Stomach (tissue), 9 donors: ENCODE measurements around the gene USP35. TPM values are rescaled to one million over a fixed set of nuclear protein-coding genes. Genes with fewer than 3 reads are reported as not detected.

Source experiments
- DNase-seq, 2 donors: peaks; one replicate each; pipeline versions ENCODE4 v3.0.0 to v3.0.0-alpha.2; 2013 to 2019
- H3K27ac ChIP-seq, 5 donors: fragments of 200-600 bp in 4 of 5; sonication (generic) in 4 of 5; one replicate each; pipeline ENCODE4 v1.5.1; 2013 to 2019; ENCODE audit warnings: mild to moderate bottlenecking in 1 of 5, moderate library complexity in 1 of 5
- H3K27me3 ChIP-seq, 3 donors: fragments of 200-600 bp; sonication (generic); one replicate each; pipeline ENCODE4 v1.5.1; 2017 to 2019; ENCODE audit warnings: mixed run types in 1 of 3
- H3K36me3 ChIP-seq, 4 donors: fragments of 200-600 bp; sonication (generic); 1 replicate in 3 of 4; 2 replicates in 1 of 4; pipeline ENCODE4 v1.5.1; 2016 to 2019
- H3K4me1 ChIP-seq, 4 donors: fragments of 200-600 bp; sonication (generic); one replicate each; pipeline ENCODE4 v1.5.1; 2016 to 2019
- H3K4me3 ChIP-seq, 4 donors: fragments of 200-600 bp; sonication (generic) in 3 of 4; one replicate each; pipeline ENCODE4 v1.5.1; 2016 to 2019; ENCODE audit warnings: mild to moderate bottlenecking in 1 of 4
- H3K9me3 ChIP-seq, 4 donors: fragments of 200-600 bp; sonication (generic); one replicate each; pipeline ENCODE4 v1.5.1; 2016 to 2019
- CTCF ChIP-seq, 7 experiments: fragments of 450-650 bp in 4 of 7; fragments of 200-600 bp in 3 of 7; sonication (generic) in 3 of 7; IDR thresholded peaks; one replicate each; pipeline ENCODE4 v1.5.1; 2016 to 2019; ENCODE audit warnings: antibody characterized with exemption in 7 of 7, control low read depth in 2 of 7, mild to moderate bottlenecking in 1 of 7
- EP300 ChIP-seq: sonication (generic); formaldehyde crosslinking; IDR thresholded peaks from one replicate; pipeline ENCODE4 v1.6.1; 2017; ENCODE audit warnings: antibody characterized with exemption
- POLR2A ChIP-seq, 4 donors: fragments of 450-650 bp; IDR thresholded peaks; one replicate each; pipeline ENCODE4 v1.6.1; 2016; ENCODE audit warnings: antibody characterized with exemption in 4 of 4, control low read depth in 2 of 4, mild to moderate bottlenecking in 1 of 4, moderate library complexity in 1 of 4
- POLR2AphosphoS5 ChIP-seq, 3 donors: sonication (generic); formaldehyde crosslinking; IDR thresholded peaks; one replicate each; pipeline ENCODE4 v1.6.1; 2016; ENCODE audit warnings: antibody characterized with exemption in 3 of 3
- WGBS, 5 donors: extraction: QIAGEN DNeasy Blood & Tissue Kit in 3 of 5; methylation state at CpG; one replicate each; pipeline versions ENCODE4 v1.1.5 to v1.1.7; 2013 to 2018; 5-methylcytosine and 5-hydroxymethylcytosine counted together
- intact Hi-C: fragments of 100-400 bp; cut with DNase I; formaldehyde crosslinking; loops from one replicate; pipeline ENCODE4 v1.15.1; 2023; ENCODE audit warnings: low total_unique reads
- polyA plus RNA-seq, 3 donors: library from polyadenylated mRNA; stranded (reverse); fragments of 200-250 nt; gene quantifications; one replicate each; pipeline ENCODE4 v1.2.3, GENCODE V29; 2013
- total RNA-seq, 5 donors: library from RNA; depleted of rRNA; stranded (reverse); fragments of >200 nt; gene quantifications; one replicate each; pipeline versions ENCODE4 v1.1.0 to v1.2.3, GENCODE V29; 2014 to 2016
- donor health status: healthy with polysubstance abuse.
- donor health status: Bipolar disorder and iron deficiency.
- donor health status: healthy.

The USP35 gene
- total and polyA plus RNA-seq, 8 donors = 0.61 to 68.4 (median 4.9) TPM

GRCh38 chr11:78244546-78245255 is 56.0 kb downstream of the USP35 start:
- H3K4me1 ChIP-seq = peaks cover 0 to 6% (median 0%) of the 10 kb centered on the region in 4 donors
- no peaks in the 10 kb centered on the region for H3K27me3 ChIP-seq
- TF ChIP-seq POLR2A (IDR thresholded peaks at IDR 0.05) (no peak), CTCF (IDR thresholded peaks at IDR 0.05) (no peak), POLR2AphosphoS5 (IDR thresholded peaks at IDR 0.05) (no peak), EP300 (no peak)
- H3K9me3 ChIP-seq = peaks cover 0 to 9% (median 2%) of the 10 kb centered on the region in 4 donors
- intact Hi-C loops = no loop called here
- DNase-seq = no peak
- H3K36me3 ChIP-seq = peaks cover 0 to 34% (median 32%) of the 10 kb centered on the region in 4 donors
- no peak overlapping the region for H3K4me3 ChIP-seq
- WGBS, 5 donors = 16 to 40% (median 29%) methylated on average over 4 of the region's 4 CpGs
- no peak overlapping the region for H3K27ac ChIP-seq

GRCh38 chr11:78248191-78248590 is 59.5 kb downstream of the USP35 start:
- peaks cover 0 to 40% (median 38%) of the 10 kb centered on the region in 4 donors for H3K36me3 ChIP-seq
- peaks cover 0 to 19% (median 9%) of the 10 kb centered on the region in 4 donors for H3K4me1 ChIP-seq
- no peak overlapping the region for H3K4me3 ChIP-seq
- DNase-seq = no peak
- TF ChIP-seq CTCF (IDR thresholded peaks at IDR 0.05) = no peak
- TF ChIP-seq POLR2A (IDR thresholded peaks at IDR 0.05) = no peak
- no peak for TF ChIP-seq EP300
- 94 to 99% (median 95%) methylated on average over 3 of the region's 3 CpGs for WGBS, 5 donors
- intact Hi-C loops = no loop called here
- no peaks in the 10 kb centered on the region for H3K27me3 ChIP-seq
- H3K27ac ChIP-seq = no peak overlapping the region
- no peaks in the 10 kb centered on the region for H3K9me3 ChIP-seq

- peaks cover 0 to 19% (median 9%) of the 10 kb centered on the region in 4 donors for H3K4me1 ChIP-seq
- H3K9me3 ChIP-seq = no peaks in the 10 kb centered on the region
- intact Hi-C loops = no loop called here
- DNase-seq = no peak
- H3K27me3 ChIP-seq = no peaks in the 10 kb centered on the region
- H3K4me3 ChIP-seq = no peak overlapping the region
- no peak overlapping the region for H3K27ac ChIP-seq
- peaks cover 0 to 40% (median 38%) of the 10 kb centered on the region in 4 donors for H3K36me3 ChIP-seq
- TF ChIP-seq EP300 = no peak
- TF ChIP-seq POLR2A (IDR thresholded peaks at IDR 0.05) = no peak
- TF ChIP-seq POLR2AphosphoS5 (IDR thresholded peaks at IDR 0.05) = no peak
- TF ChIP-seq CTCF (IDR thresholded peaks at IDR 0.05) = no peak
Measured at GRCh38 chr11:78248903-78249302, 60.2 kb downstream of the USP35 start.

- DNase-seq = no peak
- Histone ChIP-seq H3K4me3 (no peak overlapping the region), H3K27me3 (no peaks in the 10 kb centered on the region), H3K9me3 (no peaks in the 10 kb centered on the region), H3K4me1 (peaks cover 0 to 13% (median 9%) of the 10 kb centered on the region in 4 donors), H3K36me3 (peaks cover 0 to 40% (median 38%) of the 10 kb centered on the region in 4 donors), H3K27ac (no peak overlapping the region)
- TF ChIP-seq POLR2A (IDR thresholded peaks at IDR 0.05) = no peak
- no peak for TF ChIP-seq POLR2AphosphoS5 (IDR thresholded peaks at IDR 0.05)
- no peak for TF ChIP-seq EP300
- no peak for TF ChIP-seq CTCF (IDR thresholded peaks at IDR 0.05)
- 92 to 98% (median 94%) methylated on average over 8 of the region's 8 CpGs for WGBS, 5 donors
- intact Hi-C loops = no loop called here
Measured at GRCh38 chr11:78250099-78250498, 61.4 kb downstream of the USP35 start.
